Ovary (tissue), 3 donors: Measurements from ENCODE around the gene PROP1.
"Not testable (repeated sequence)": the region's sequence is repeated elsewhere in the genome, so short reads cannot be mapped to it uniquely, and the experiment has no call there.

Source experiments
- CTCF ChIP-seq, 3 donors: fragments of 450-650 bp in 2 of 3; fragments of 200-600 bp in 1 of 3; IDR thresholded peaks; one replicate each; pipeline versions ENCODE4 v1.5.1 to v1.8.0; 2016 to 2022; ENCODE audit warnings: antibody characterized with exemption in 3 of 3, mild to moderate bottlenecking in 1 of 3
- EP300 ChIP-seq: sonication (generic); formaldehyde crosslinking; IDR thresholded peaks from one replicate; pipeline ENCODE4 v1.6.1; 2017; ENCODE audit warnings: antibody characterized with exemption
- POLR2A ChIP-seq: fragments of 450-650 bp; IDR thresholded peaks from one replicate; pipeline ENCODE4 v1.6.1; 2017; ENCODE audit warnings: antibody characterized with exemption, mild to moderate bottlenecking, moderate library complexity
- donor health status: DM: no; HTN: no; CAD: no.

- TF ChIP-seq CTCF (IDR thresholded peaks at IDR 0.05); POLR2A; EP300: not testable (repeated sequence)
These were observed 23.5 kb upstream of the PROP1 start for GRCh38 chr5:178019379-178020030.
